RKO (cell line): ENCODE data around the gene MIX23.

Experiments
- DNase-seq: peaks from one replicate; pipeline ENCODE4 v3.0.0-alpha.2; 2016; ENCODE audit warnings: low spot score

The MIX23 gene

GRCh38 chr3:122351612-122352011, 31.4 kb downstream of the MIX23 start:
- DNase-seq: no peak

- DNase-seq: peak; percentile 20
These were observed 32.1 kb downstream of the MIX23 start for GRCh38 chr3:122350814-122351418.

DNA sequence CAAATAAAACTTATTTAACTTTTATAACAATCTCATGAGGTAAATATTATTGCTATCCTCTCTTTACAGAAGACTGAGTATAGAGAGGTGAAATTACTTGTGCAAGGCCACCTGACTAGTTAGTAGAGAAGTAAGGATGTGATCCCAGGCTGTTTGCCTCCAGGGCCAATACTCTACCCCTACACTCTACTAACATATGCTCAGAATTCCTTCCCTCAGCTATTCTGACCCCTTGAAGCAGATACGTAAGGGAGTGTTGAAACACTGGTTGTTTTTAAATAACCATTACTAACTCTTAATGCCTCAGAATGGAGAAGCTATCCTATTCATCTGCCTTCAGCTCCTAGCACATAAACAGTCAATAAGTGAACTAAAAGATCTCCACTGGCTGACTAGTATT, 33.9 kb downstream of the MIX23 start:
- DNase-seq: no peak

GRCh38 chr3:122343654-122344053, 39.4 kb downstream of the MIX23 start:
- peak; percentile 3 for DNase-seq

DNA sequence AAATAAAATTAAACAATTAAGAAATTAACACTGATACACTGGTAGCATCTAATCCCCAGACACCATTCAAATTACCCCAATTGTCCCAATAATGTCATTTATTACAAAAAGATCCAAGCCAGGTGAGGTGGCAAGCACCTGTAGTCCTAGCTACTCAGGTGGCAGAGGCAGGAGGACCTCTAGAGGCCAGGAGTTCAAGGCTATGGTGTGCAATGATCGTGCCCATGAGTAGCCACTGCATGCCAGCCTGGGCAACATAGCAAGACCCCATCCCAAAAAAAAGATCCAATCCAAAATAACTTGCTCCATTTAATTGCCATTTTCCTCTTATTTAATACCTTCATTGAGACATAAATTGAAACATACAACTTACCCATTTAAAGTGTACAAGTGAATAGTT, 40.2 kb downstream of the MIX23 start:
- DNase-seq: no peak

DNA sequence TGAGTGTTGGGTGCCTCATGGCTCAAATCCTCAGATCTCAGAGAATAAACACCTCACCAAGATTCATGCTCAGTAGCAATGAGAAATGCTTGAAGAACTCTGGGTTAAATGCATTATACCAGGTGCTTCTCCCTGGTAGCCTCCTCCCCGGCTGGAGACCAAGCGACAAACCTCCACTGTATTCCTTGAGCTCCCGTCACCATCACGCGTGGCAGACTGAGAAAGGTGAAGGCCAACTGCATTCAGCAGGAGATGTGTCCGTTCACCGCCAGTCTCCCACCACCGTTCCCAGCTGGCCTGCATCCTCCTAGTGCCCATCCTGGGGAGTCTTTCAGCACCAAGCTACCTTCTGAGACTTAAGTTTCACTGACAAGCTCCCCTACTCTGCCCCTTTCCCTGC, 50.5 kb downstream of the MIX23 start:
- no peak for DNase-seq

GRCh38 chr3:122331886-122332285, 51.1 kb downstream of the MIX23 start:
- DNase-seq: no peak

DNA sequence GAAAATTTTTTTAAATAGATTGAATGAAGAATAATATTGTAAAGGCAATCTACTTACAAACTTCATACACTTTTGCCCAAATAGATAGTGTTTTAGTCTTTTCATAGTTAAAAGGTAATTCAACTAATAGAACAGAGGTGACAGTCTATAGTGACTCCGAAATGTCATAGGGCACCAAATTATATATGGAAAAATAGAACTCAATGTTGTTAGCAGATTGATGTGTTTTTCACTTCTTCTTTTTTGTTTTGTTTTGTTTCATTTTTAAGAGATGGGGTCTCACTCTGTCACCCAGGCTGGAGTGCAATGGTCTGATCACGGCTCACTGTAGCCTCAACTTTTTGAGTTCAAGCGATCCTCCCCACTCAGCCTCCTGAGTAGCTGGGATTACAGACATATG, 57.3 kb downstream of the MIX23 start:
- no peak for DNase-seq

DNA sequence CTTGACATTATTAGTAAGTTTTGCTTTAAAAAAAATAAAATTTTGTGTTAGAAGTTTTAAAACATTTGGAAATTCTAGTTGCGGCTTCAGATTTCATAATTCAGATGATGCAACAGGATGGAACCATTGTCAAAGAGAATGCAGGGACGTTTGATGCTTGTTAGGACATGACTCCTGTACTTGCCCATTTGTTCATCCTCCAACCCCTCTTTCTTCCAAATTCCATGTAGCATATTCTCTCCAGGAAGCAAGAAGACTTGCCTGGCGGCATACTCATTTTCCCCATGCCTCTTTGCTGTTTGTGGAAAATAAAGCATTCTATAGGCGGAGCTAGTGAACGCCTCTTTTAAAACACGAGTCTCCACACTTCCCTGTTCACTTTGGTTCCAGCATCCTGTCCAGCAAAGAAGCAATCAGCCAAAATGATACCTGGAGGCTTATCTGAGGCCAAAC, 58.1 kb downstream of the MIX23 start, which contains the start of gene CSTA:
Gene CSTA (plus strand): TSS at position 378 of the 453 bp plus-strand sequence. CDS start 45 bp downstream, at position 423.
- no peak for DNase-seq

- DNase-seq: no peak
These were observed 60.6 kb downstream of the MIX23 start for GRCh38 chr3:122322095-122323075.

DNA sequence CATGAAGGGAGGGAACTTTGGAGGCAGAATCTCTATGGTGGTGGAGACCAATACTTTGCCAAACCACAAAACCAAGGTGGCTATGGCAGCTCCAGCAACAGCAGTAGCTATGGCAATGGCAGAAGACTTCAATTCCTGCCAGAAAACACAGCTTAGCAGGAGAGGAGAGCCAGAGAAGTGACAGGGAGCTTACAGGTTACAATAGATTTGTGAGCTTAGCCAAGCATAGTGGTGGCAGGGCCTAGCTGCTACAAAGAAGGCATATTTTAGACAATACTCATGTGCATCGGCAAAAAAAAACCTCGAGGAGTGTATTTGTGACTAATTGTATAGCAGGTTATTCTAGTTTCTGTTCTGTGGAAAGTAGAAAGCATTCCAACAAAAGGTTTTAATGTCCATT, 64.4 kb downstream of the MIX23 start:
- no peak for DNase-seq

DNA sequence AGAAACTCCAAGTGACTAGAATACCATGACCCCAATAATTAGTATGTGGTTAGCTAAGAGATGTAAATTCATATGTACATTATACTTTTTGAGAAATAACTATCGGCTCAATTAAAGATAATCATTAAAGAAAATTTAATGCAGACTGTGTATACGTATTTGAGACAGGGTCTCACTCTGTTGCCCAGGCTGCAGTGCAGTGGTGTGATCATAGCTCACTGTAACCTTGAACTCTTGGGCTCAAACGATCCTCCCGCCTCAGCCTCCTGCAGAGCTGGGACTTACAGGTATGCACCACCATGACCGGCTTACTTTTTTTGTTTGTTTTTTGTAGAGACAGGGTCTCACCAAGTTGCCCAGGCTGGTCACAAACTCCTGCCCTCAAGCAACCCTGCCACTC, 66.7 kb downstream of the MIX23 start:
- DNase-seq: no peak

DNA sequence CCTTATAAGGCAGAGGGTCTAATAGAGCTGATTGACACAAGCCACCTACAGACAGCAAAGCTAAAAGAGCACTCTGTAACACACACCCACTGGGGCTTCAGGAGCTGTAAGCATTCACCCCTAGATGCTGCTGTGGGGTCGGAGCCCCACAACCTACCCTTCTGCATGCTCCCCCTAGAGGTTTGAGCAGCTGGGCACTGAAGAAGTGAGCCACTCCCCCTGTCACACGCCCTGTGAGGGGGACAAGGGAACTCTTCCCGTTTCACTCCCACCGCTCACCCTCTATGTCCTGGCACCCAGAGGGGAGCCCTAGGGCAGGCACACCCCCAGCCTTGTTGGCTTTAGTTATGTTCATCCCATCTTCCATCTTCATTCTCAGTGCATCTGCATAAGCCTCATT, 67.4 kb downstream of the MIX23 start:
- no peak for DNase-seq

DNA sequence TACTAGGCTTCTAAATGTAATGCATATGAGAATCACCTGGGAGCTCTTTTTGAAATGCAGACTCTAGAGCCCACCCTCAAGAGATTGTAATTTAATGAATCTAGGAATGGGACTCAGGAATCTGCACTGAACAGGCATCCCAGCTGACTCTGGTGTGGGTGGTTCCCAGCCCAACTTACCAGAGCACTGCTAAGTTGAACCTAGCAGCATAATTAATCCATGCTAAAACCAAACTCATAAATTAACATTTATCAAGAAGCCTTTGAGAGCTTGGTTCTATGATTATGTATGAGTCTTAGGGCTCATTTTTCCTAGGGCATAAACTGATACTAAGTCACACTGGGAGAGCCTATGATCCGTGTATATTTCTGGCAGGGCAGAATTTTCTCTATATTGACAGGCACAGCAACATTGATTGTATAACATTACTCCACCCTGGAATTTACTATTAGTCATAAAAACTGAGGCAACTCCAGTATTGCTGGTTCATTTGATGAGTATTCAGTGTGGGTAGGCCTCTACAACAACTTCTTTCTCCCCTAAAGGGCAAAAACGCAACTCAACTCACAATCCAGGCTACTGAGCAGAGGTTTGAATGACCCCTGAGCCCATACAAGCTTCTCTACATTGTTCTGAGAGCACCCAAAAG, 68.7 kb downstream of the MIX23 start:
- DNase-seq: no peak

DNA sequence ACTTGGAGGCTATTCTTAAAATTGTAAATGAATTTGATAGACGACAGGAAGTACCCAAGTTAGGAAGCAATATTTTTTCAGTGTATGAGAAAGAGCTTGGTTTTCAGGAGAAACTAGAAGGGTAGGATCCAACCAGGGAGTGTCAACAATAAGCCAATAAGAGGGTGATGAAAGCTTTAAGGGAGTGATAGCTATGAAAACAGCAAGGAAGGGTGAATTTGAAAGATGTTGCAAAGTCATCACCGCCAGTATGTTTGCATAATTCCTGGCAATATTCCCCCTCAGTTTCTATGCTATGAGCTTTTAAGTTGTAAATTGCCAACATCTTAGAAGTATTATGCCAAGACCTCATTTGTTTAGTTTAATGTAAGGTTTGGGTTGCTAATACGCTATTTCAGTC, 69.8 kb downstream of the MIX23 start:
- DNase-seq: no peak

GRCh38 chr3:122312826-122313225, 70.2 kb downstream of the MIX23 start:
- DNase-seq: no peak

GRCh38 chr3:122310361-122310760, 72.7 kb downstream of the MIX23 start:
- DNase-seq: no peak
